IPS-18c (cell line): ENCODE data around the gene NDUFS3.
"Not testable (repeated sequence)": the region's sequence is repeated elsewhere in the genome, so short reads cannot be mapped to it uniquely, and the experiment has no call there.

Experiments used
- H3K4me3 ChIP-seq: 2 replicates; pipeline ENCODE4 v1.7.0; 2013; ENCODE audit warnings: low read depth, mild to moderate bottlenecking, low read length, moderate library complexity; ENCODE audit not compliant: insufficient read depth
- H3K9me3 ChIP-seq: one replicate; pipeline ENCODE4 v1.6.1; 2013; ENCODE audit warnings: mild to moderate bottlenecking, low read length, moderate library complexity; ENCODE audit not compliant: control insufficient read depth, insufficient read depth

The NDUFS3 gene

DNA sequence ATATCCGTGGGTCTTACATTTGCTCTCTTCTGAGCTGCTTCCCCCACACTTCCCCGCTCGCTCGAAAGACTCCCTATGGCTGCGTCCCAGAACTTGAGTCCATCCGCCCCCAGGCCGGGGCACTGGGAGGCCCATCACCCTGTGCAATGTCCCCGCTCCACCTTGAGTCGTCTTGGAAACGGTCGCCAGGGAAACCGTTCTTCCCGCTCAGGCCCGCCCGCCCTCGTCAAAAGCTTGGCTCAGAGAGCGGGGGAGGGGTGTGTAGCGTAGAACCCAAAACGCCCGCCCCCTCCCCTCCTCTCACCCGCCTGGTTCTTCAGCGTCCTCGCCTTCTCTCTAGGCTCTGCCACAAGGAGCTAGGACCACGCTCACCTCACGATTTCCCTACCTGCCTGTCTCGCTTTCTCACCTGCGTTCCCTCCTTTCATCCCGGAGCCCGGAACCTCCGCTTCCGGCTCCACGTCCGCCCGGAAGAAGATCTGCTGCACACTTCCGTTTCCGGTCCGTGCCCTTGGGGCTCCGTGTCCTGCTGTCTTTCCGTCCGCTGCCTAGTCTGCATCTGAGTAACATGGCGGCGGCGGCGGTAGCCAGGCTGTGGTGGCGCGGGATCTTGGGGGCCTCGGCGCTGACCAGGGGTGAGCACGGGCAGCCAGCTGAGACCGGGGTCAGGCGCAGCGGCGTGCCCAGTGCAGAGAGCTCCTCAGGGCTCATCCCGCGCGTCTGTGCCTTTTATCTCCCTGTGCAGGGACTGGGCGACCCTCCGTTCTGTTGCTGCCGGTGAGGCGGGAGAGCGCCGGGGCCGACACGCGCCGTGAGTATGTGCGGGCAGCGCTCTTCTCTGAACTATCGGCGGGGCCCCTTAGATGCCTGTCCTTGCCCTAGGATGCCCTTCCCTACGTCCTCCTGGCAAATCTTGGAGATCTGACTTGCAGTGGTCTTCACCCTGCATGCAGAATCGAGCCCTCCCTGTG lies at the start of gene NDUFS3, which contains the start of gene KBTBD4:
Gene NDUFS3, plus strand, starts transcription at position 551 of the 971 bp plus-strand sequence. Its CDS starts 18 bp downstream, at position 569.
Gene KBTBD4, minus strand, starts transcription at position 447 of the 971 bp plus-strand sequence. Its CDS starts 19 bp downstream, at position 428.
- peak within 1 kb of the TSS; percentile 95 for H3K4me3 ChIP-seq
- peaks cover 5% of the 10 kb centered on the region for H3K9me3 ChIP-seq

DNA sequence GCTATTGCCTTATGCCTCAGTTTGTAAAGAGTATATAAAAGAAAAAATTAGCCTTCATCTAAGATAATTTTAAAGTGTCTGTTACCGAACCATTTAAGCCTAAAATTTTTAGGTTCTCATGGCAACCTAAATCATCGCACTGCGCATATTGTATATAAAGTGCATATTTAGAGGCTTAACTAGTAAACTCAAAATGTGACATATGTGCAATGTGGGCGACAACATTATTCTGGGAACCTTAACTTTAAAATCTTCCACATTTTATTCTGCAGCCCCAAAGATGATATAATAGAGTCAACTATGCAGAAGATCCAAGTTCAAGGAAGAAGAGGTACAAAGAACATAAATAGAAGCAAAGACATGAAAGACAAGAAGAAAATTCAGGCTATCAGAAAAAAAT lies 48.9 kb upstream of the NDUFS3 start:
- Histone ChIP-seq H3K4me3 (no peak overlapping the region), H3K9me3 (no peaks in the 10 kb centered on the region)

DNA sequence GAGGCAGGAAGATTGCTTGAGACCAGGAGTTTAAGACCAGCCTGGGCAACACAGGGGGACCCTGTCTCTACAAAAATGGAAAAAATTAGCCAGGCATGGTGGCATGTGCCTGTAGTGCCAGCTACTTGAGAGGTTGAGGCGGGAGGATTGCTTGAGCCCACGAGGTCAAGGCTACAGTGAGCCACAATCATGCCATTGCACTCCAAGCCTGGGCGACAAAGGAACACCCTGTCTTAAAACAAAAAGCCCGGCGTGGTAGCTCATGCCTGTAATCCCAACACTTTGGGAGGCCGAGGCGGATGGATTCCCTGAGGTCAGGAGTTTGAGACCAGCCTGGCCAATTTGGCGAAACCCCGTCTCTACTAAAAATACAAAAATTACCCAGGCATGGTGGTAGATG lies 48.2 kb upstream of the NDUFS3 start:
- not testable (repeated sequence) for H3K9me3 ChIP-seq, H3K4me3 ChIP-seq

DNA sequence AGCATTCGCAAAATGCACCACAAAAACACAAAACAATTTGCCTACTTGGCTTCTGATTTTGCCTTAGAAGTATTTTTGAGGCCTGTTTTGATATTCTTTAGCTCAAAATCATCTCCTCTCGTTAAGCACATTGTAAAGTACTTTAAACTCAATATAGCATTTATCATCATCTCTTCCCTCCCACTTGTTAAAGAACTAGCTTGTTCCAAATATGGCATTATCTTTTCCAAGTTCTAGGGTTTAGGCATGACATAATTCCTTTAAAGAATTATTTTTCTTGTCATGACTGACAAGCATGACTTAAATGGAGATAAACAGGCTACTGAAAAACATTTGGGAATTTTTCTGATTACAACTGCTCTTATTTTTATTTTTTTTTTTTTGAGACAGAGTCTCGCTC lies 47.2 kb upstream of the NDUFS3 start:
- H3K9me3 ChIP-seq: no peaks in the 10 kb centered on the region

DNA sequence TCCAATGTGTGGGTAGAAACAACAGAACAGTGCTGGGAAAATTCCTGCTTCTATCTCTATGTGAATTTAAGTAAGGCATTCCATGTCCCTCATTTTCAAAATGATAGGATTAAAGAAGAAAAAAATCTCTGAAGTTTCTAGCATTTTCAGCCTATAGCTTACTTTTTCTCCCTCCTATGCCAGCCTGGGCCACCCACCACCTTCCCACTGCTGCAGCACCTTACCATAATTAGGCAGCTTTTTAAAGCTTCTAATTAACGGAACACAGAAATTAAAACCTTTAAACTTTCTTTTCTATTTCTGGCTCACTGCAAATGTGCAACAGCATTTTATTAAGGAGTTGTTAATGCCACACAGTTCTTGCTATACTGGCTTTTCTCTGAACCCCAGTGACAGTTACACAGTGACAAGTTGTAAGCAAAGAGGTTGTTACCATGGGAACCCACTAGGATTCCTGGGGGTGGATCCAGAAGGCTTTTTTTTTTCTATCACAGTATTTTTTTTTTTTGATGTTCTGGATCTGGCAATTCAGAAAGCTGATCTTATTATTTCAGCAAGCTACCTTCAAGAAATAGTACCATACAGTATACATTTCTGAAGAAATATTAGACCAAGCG lies 46.2 kb upstream of the NDUFS3 start:
- no peaks in the 10 kb centered on the region for H3K9me3 ChIP-seq
- no peak overlapping the region for H3K4me3 ChIP-seq

More for the DNA sequence above, 47.2 kb upstream of the NDUFS3 start:
- H3K4me3 ChIP-seq: no peak overlapping the region

DNA sequence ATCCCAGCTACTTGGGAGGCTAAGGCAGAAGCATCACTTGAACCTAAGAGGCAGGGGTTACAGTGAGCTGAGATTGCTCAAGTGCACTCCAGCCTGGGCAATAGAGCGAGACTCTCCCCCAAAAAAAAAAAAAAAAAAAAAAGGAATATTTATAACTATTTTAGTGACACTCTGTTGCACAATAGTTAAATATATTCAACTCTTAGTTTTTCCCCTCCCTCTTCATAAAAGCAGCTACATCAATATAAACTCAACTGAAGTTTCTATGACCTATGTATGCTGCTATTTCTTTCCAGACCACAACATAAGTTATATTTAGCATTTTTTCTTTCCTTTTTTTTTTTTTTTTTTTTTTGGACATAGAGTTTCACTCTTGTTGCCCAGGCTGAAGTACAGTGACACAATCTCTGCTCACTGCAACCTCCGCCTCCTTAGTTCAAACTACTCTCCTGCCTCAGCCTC lies 45.2 kb upstream of the NDUFS3 start:
- H3K9me3 ChIP-seq: no peaks in the 10 kb centered on the region
- no peak overlapping the region for H3K4me3 ChIP-seq

DNA sequence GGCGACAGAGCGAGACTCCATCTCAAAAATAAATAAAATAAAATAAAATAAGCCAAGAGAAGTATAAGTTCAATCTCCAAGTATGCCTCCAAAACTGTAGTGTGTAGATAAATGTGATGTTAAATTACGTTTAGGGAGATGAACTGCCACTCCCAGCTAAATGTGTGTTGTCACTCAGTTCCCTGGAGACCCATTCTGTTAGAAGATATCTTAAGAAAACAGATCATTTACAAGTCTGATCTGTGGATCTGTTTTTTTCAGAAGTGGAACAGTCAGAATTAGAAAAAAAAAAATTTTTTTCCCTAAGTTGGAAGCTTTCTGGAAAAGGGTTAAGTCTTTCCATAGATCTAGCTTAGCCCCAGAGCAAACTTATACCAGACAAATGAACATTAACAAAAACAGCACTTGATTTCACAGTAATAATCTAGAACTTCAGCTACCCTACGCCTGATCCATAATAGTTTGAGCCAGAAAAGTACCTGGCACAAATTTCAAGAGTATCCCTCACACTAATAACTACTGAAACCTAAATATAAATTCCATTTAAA lies 44.1 kb upstream of the NDUFS3 start:
- Histone ChIP-seq H3K4me3 (no peak overlapping the region), H3K9me3 (no peaks in the 10 kb centered on the region)

DNA sequence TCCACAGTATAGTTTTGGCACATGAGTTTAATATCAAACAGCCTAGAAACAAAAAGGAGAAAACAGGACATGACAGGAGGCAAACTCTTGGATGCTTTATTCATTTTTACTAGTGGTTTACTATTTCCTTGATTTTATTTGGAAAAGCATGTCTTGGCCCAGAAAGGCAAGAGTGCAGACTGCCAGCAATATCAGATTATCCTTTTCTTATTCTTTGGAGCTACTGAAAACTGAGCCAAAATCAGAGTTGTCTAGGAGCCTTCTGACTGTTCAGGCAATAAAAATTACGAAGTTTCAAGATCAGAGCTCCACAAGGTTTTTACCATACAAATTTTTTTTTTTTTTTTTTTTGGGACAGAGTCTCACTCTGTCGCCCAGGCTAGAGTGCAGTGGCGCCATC lies 42.0 kb upstream of the NDUFS3 start:
- Histone ChIP-seq H3K9me3 (no peaks in the 10 kb centered on the region), H3K4me3 (no peak overlapping the region)

DNA sequence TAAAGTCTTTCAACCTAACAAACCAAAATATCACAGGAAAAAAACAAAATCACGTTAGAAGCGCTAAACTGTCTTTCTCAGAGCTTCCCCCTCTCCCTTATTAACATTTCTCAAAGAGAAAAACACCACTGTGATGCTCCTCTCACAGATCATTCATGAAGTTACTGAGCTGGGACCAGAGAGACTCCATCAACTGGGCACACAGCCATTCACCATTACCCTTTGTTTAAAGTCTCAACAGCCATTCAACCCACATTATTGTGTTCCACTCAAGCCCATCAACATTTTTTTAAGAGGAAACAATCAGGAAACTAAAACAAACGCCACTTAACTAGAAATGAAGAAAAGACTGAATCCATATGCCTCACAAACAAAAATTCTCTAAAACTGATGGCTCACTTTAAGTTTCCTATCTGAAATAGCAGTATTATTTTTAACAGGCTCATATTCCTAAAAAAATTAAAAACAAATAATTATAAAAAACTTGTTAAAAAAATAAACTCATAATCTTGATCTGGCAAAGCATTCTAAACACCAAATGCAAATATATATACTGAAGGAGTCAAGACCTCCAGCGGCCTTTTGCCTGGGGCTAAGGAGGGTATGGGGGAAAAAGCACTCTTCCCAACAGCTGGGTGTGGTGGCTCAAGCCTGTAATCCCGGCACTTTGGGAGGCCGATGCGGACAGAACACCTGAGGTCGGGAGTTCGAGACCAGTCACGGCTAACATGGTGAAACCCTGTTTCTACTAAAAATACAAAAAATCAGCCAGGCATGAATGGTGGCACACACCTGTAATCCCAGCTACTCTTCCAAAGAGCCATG lies 39.9 kb upstream of the NDUFS3 start:
- H3K9me3 ChIP-seq: no peaks in the 10 kb centered on the region

DNA sequence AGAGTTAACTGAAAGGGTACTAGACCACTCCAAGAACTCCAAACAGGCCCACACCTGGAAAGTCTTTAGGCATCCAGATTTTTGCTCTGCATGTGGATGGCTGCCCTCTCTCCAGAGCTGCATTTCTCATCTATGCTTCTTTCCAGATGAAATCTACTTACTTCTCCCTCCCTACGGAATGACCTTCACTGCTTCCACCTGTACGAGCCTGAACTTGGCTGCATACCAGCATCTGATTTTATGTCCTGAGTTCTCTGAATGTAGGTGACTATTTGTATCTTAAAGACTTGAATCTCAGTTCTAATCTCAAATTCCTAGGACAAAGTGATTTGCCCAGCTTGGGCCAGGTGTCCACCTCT lies 39.2 kb upstream of the NDUFS3 start:
- no peak overlapping the region for H3K4me3 ChIP-seq

More for the DNA sequence above, 39.9 kb upstream of the NDUFS3 start:
- no peak overlapping the region for H3K4me3 ChIP-seq

DNA sequence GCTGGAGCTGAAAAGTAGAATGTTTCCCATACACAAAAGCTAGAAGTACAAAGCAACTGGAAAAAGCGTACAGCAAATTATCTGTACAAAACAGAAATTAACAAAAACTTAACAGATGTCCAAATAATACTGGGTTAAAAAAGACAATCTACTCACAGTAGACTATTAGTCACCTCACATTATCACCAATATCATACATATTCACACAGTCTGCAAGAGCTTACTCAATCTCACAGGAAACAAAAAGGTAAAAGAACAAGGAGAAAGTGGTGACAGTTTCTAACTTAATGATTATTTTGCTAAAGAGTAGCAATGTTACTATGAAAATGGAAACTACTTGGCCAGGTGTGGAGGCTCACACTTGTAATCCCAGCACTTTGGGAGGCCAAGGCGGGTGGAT lies 37.8 kb upstream of the NDUFS3 start:
- Histone ChIP-seq H3K9me3 (no peaks in the 10 kb centered on the region), H3K4me3 (no peak overlapping the region)

More for the DNA sequence above, 39.2 kb upstream of the NDUFS3 start:
- H3K9me3 ChIP-seq: no peaks in the 10 kb centered on the region

DNA sequence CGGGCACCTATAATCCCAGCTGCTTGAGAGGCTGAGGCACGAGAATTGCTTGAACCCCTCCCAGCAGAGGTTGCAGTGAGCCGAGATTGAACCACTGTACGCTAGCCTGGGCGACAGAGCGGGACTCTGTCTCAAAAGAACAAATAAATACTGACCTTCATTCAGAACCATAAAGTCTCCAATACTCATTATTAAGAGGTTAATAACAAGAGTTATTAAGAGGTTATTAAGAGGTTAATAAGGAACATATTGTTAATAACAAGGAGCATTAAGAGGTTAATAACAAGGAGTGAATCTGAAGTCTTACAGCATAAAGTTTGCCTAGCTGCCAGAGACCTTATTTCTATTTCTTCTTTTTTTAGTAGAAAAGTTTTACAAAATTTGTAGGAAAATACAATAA lies 33.6 kb upstream of the NDUFS3 start:
- H3K4me3 ChIP-seq: no peak overlapping the region
- no peaks in the 10 kb centered on the region for H3K9me3 ChIP-seq

DNA sequence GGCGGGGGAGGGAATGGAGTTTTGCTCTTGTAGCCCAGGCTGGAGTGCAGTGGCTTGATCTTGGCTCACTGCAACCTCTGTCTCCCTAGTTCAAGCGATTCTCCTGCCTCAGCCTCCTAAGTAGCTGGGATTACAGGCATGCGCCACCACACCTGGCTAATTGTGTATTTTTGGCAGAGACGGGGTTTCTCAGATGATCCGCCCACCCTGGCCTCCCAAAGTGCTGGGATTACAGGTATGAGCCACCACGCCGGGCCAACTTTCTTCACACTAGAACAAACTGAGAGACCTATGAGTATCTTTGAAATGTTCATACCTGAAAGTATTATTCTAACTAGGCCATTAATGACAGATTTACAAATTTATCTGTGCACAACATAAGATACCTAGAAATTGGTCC lies 32.6 kb upstream of the NDUFS3 start:
- not testable (repeated sequence) for H3K4me3 ChIP-seq, H3K9me3 ChIP-seq

DNA sequence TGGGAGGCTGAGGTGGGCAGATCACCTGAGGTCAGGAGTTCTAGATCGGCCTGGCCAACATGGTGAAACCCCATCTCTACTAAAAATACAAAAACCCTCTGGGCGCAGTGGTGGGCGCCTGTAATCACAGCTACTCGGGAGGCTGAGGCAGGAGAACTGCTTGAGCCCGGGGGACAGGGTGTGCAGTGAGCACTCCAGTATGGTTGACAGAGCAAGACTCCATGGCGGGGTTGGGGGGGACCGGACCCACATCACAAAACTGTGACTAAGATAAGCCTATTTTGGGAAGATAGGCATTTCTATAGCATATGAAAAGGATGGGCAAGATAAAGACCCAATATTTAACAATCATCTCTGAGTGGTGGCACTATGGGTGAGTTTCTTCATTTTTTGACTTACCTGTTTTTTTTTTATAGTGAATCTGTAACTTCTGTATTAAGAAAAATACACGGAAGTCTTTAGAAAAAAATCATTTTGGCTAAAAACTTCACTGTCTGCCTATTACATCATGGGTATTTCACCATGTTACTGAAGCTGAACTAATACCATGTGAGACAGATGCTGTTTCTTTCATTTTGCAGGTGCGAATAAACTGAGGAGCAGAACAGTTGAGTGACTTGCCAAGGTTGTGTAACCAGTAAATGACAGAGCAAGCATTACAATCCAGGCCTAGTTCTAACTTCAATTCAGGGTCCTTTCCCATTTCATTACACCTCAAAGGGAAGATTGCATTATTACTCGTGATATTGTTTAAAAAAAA lies 28.4 kb upstream of the NDUFS3 start:
- H3K9me3 ChIP-seq: peaks cover 2% of the 10 kb centered on the region
- no peak overlapping the region for H3K4me3 ChIP-seq

DNA sequence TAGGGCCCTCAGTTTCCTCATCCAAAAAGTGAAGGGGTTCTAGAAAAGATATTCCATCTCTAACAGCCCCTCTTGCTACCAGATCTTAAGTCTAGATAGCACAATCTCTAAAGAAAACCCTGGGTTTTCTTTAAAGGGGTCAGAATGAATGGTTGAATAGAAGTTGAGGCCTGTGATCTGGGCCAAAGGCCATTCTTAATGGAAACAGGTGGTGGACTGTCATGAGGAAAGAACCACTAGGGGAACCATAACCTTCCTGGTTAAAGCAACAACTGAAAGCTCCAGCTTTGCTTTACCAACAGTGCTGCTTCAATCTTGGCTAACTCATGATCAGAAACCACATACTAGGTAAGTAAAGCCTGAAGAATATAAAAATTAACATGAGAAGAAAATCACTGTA lies 27.8 kb upstream of the NDUFS3 start:
- peak overlapping the region; percentile 97; the same call in 1 of the 2 replicates for H3K4me3 ChIP-seq
- H3K9me3 ChIP-seq: peaks cover 2% of the 10 kb centered on the region

DNA sequence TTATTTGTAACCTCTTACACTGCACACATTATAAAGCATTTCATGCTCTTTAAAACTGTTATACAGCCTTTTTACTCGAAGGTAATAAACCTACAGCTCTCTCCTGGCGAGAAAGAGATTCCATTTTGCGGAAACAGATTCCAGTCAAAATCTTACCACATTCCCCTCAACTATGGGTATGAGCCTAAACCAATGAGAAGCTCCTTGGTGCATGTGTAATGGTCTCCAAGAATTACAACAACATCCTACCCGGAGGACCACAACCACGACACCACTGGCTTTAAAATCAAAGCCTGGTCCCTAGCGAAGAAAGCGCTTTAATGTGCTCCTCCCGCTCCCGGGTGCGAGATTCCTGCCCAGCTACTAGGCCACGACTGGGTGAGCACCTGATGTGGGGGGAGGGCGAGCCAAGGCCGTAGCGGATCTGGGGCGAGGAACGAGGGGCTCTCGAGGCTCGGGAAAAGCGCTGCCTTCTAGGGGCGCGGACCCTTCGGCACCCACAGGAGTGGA lies 26.8 kb upstream of the NDUFS3 start:
- H3K4me3 ChIP-seq: peak overlapping the region; percentile 97
- H3K9me3 ChIP-seq: peaks cover 2% of the 10 kb centered on the region
